ENCODE measurements around the gene RAI1.

DNA sequence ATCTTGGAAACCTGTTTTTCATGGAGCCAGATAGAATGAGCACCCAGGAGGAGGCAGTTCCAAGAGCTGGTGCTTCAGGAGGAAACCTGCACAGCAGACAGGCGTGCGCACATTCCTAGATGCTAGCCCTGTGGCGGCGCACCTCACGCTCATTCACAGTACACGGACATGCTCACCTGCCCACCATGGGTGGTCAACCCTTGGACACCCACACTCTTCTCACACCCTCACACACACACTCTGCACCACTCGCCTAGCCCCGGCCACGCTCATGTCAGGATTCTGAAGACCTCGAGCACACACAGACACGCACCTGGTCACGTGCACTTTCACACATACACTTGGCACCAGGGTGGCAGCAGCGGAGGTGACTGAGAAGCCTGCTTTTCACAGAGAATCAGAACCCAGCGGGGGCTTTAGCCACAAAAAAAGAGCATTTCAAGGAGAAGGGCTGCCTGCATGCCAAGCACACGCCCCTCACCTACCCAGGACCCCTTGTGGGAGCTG is 28.6 kb downstream of the RAI1 start:
- TF ChIP-seq POLR2A (IDR thresholded peaks at IDR 0.05): no peak
- TF ChIP-seq CTCF (IDR thresholded peaks at IDR 0.05 in 8 of 11, conservative IDR thresholded peaks at IDR 0.05 in 3 of 11): no peak
- no peak for TF ChIP-seq POLR2AphosphoS5 (IDR thresholded peaks at IDR 0.05)

Measured in spleen (tissue), 7 donors.